T-cell (primary cell): ENCODE data around the gene CFAP119. TPM values are rescaled to one million over a fixed set of nuclear protein-coding genes. Genes with fewer than 3 reads are reported as not detected.

Experiments used
- ATAC-seq, 4 experiments: fragments of 200-7000 bp in 3 of 4; fragments of 150-1000 bp in 1 of 4; cut with Tn5 transposase; replicated peaks in 1 of 4; 1 replicate in 3 of 4; 2 replicates in 1 of 4; pipeline ENCODE4 v1.10.0; 2021; ENCODE audit warnings: moderate library complexity in 3 of 4, mild to moderate bottlenecking in 2 of 4, moderate number of reproducible peaks in 1 of 4
- CTCF ChIA-PET, 2 donors: fragments of 300-600 bp; sonication (Branson Sonifier 250); formaldehyde crosslinking; loops; one replicate each; lab custom pipeline; 2022; ENCODE audit warnings: antibody characterized with exemption in 2 of 2; lab: Charles Lee
- POLR2A ChIA-PET, 2 donors: fragments of 300-600 bp; sonication (Branson Sonifier 250); formaldehyde crosslinking; loops; one replicate each; lab custom pipeline; 2022; ENCODE audit warnings: antibody characterized with exemption in 2 of 2; lab: Charles Lee
- DNase-seq, 35 experiments: peaks; one replicate each; pipeline versions ENCODE4 v3.0.0 to v3.0.0-alpha.2; 2013 to 2023
- H3K27ac ChIP-seq: one replicate; pipeline ENCODE4 v1.5.1; 2013; ENCODE audit warnings: low read length
- H3K27me3 ChIP-seq, 2 experiments: replicated peaks in 1 of 2; 1 replicate in 1 of 2; 2 replicates in 1 of 2; pipeline versions ENCODE4 v1.6.1 to v1.7.0; 2013; ENCODE audit warnings: low read length in 1 of 2, mixed read lengths in 1 of 2; ENCODE audit not compliant: control insufficient read depth in 2 of 2, insufficient read depth in 2 of 2; ENCODE audit errors: extremely low read depth in 1 of 2
- H3K36me3 ChIP-seq, 2 donors: 1 replicate in 1 of 2; 2 replicates in 1 of 2; pipeline versions ENCODE4 v1.6.1 to v1.7.0; 2013; ENCODE audit warnings: low read length in 1 of 2; ENCODE audit not compliant: control insufficient read depth in 2 of 2, insufficient read depth in 1 of 2; ENCODE audit errors: extremely low read depth in 1 of 2
- H3K4me1 ChIP-seq, 2 experiments: 1 replicate in 1 of 2; 2 replicates in 1 of 2; pipeline versions ENCODE4 v1.6.1 to v1.7.0; 2013; ENCODE audit warnings: low read length in 2 of 2, mixed read lengths in 1 of 2; ENCODE audit not compliant: insufficient read depth in 2 of 2, control insufficient read depth in 1 of 2; ENCODE audit errors: extremely low read depth in 1 of 2
- H3K4me3 ChIP-seq, 2 donors: 1 replicate in 1 of 2; 2 replicates in 1 of 2; pipeline versions ENCODE4 v1.5.1 to v1.7.0; 2013; ENCODE audit warnings: mild to moderate bottlenecking in 2 of 2, low read length in 1 of 2, moderate library complexity in 1 of 2; ENCODE audit not compliant: control insufficient read depth in 1 of 2; ENCODE audit errors: extremely low read depth in 1 of 2
- H3K9me3 ChIP-seq: 2 replicates; pipeline ENCODE4 v1.7.0; 2013
- H3K27ac Mint-ChIP-seq, 2 donors: one replicate each; pipeline ENCODE4 v1.8.0; 2020 to 2021; ENCODE audit warnings: mild to moderate bottlenecking in 2 of 2, mixed read lengths in 2 of 2
- H3K27me3 Mint-ChIP-seq, 2 donors: one replicate each; pipeline ENCODE4 v1.8.0; 2021 to 2022; ENCODE audit warnings: mixed read lengths in 2 of 2
- H3K36me3 Mint-ChIP-seq: one replicate; pipeline ENCODE4 v1.8.0; 2021; ENCODE audit warnings: mixed read lengths
- H3K4me1 Mint-ChIP-seq, 3 donors: one replicate each; pipeline ENCODE4 v1.8.0; 2020 to 2022; ENCODE audit warnings: mixed read lengths in 3 of 3, mild to moderate bottlenecking in 1 of 3
- H3K4me3 Mint-ChIP-seq, 3 donors: one replicate each; pipeline ENCODE4 v1.8.0; 2020 to 2022; ENCODE audit warnings: mild to moderate bottlenecking in 3 of 3, mixed read lengths in 3 of 3, moderate library complexity in 3 of 3
- H3K9me3 Mint-ChIP-seq, 3 donors: one replicate each; pipeline ENCODE4 v1.8.0; 2020 to 2022; ENCODE audit warnings: mixed read lengths in 3 of 3
- WGBS: methylation state at CpG from one replicate; pipeline ENCODE4 v1.1.5; 2013; ENCODE audit warnings: missing lambda C conversion rate; ENCODE audit not compliant: insufficient coverage; 5-methylcytosine and 5-hydroxymethylcytosine counted together
- total RNA-seq, 35 experiments: library from RNA in 6 of 35; stranded (reverse) in 6 of 35; fragments of 120-200 nt in 1 of 35; gene quantifications; one replicate each; pipeline versions ENCODE4 v1.2.1 to v1.2.4 and lab custom pipeline; 2013 to 2026

Gene CFAP119
- total RNA-seq, 5 donors from 2014 or later (not counting 1 experiment from before 2014, with no cell fraction given) = 1.3 to 3.1 (median 2.7) TPM

GRCh38 chr16:30782486-30783279 is 20.8 kb upstream of the CFAP119 start:
- H3K27me3 ChIP-seq = peaks cover 0 to 26% of the 10 kb centered on the region in 2 experiments
- Mint-ChIP-seq H3K27ac (no peak overlapping the region), H3K4me1 (peaks cover 14 to 17% (median 15%) of the 10 kb centered on the region in 3 donors), H3K36me3 (peaks cover 8% of the 10 kb centered on the region), H3K4me3 (no peak overlapping the region), H3K27me3 (peaks cover 0 to 17% of the 10 kb centered on the region in 2 donors), H3K9me3 (no peaks in the 10 kb centered on the region)
- ChIA-PET POLR2A (no interaction called here), CTCF (interaction anchor here in 1 of 2 donors (0.6 kb wide), 1 partner anchor 30 kb away, joined by 5 read pairs; no protein-coding TSS in a partner anchor)
- WGBS = 97% methylated on average over 59 of the region's 63 CpGs
- ATAC-seq = no peak
- no peaks in the 10 kb centered on the region for H3K9me3 ChIP-seq
- peaks cover 2 to 17% of the 10 kb centered on the region in 2 experiments for H3K4me1 ChIP-seq
- DNase-seq = no peak
- no peak overlapping the region for H3K27ac ChIP-seq
- H3K36me3 ChIP-seq = peaks cover 0 to 6% of the 10 kb centered on the region in 2 donors
- no peak overlapping the region for H3K4me3 ChIP-seq

- Histone ChIP-seq H3K4me3 (no peak overlapping the region), H3K4me1 (peaks cover 0 to 11% of the 10 kb centered on the region in 2 experiments), H3K27me3 (peaks cover 0 to 22% of the 10 kb centered on the region in 2 experiments), H3K27ac (no peak overlapping the region), H3K36me3 (peaks cover 0 to 6% of the 10 kb centered on the region in 2 donors), H3K9me3 (no peaks in the 10 kb centered on the region)
- ChIA-PET POLR2A (no interaction called here), CTCF (no interaction called here)
- Mint-ChIP-seq H3K27me3 (peaks cover 0 to 8% of the 10 kb centered on the region in 2 donors), H3K4me3 (no peak overlapping the region), H3K36me3 (peaks cover 8% of the 10 kb centered on the region), H3K9me3 (no peaks in the 10 kb centered on the region), H3K27ac (no peak overlapping the region), H3K4me1 (peaks cover 13 to 17% (median 14%) of the 10 kb centered on the region in 3 donors)
- WGBS = 50% methylated on average over 1 of the region's 4 CpGs
- DNase-seq (no peak), ATAC-seq (no peak)
Measured at GRCh38 chr16:30780549-30780948, 18.7 kb upstream of the CFAP119 start.

GRCh38 chr16:30780021-30780420 is 18.2 kb upstream of the CFAP119 start:
- H3K9me3 Mint-ChIP-seq = no peaks in the 10 kb centered on the region
- no peak overlapping the region for H3K27ac Mint-ChIP-seq
- ChIA-PET POLR2A (no interaction called here), CTCF (no interaction called here)
- H3K4me1 ChIP-seq = peaks cover 0 to 15% of the 10 kb centered on the region in 2 experiments
- no peak overlapping the region for H3K4me3 ChIP-seq
- no peak overlapping the region for H3K27ac ChIP-seq
- H3K36me3 ChIP-seq = peaks cover 0 to 6% of the 10 kb centered on the region in 2 donors
- peaks cover 0 to 22% of the 10 kb centered on the region in 2 experiments for H3K27me3 ChIP-seq
- WGBS = 73% methylated on average over 3 of the region's 3 CpGs
- ATAC-seq (no peak), DNase-seq (no peak)
- H3K4me3 Mint-ChIP-seq = no peak overlapping the region
- peaks cover 10 to 17% (median 14%) of the 10 kb centered on the region in 3 donors for H3K4me1 Mint-ChIP-seq
- H3K27me3 Mint-ChIP-seq = peaks cover 0 to 5% of the 10 kb centered on the region in 2 donors
- H3K9me3 ChIP-seq = no peaks in the 10 kb centered on the region
- H3K36me3 Mint-ChIP-seq = peaks cover 8% of the 10 kb centered on the region

GRCh38 chr16:30779596-30779995 is 17.7 kb upstream of the CFAP119 start:
- DNase-seq (no peak), ATAC-seq (no peak)
- peaks cover 0 to 22% of the 10 kb centered on the region in 2 experiments for H3K27me3 ChIP-seq
- H3K36me3 Mint-ChIP-seq = peaks cover 8% of the 10 kb centered on the region
- no peak overlapping the region for H3K4me3 ChIP-seq
- H3K27ac ChIP-seq = no peak overlapping the region
- H3K4me1 Mint-ChIP-seq = peaks cover 12 to 18% (median 18%) of the 10 kb centered on the region in 3 donors
- ChIA-PET POLR2A (no interaction called here), CTCF (no interaction called here)
- 100% methylated on average over 2 of the region's 6 CpGs for WGBS
- peaks cover 0 to 6% of the 10 kb centered on the region in 2 donors for H3K36me3 ChIP-seq
- no peaks in the 10 kb centered on the region for H3K9me3 Mint-ChIP-seq
- peaks cover 0 to 2% of the 10 kb centered on the region in 2 donors for H3K27me3 Mint-ChIP-seq
- no peak overlapping the region for H3K27ac Mint-ChIP-seq
- no peak overlapping the region for H3K4me3 Mint-ChIP-seq
- H3K4me1 ChIP-seq = peaks cover 0 to 20% of the 10 kb centered on the region in 2 experiments
- no peaks in the 10 kb centered on the region for H3K9me3 ChIP-seq

- Histone ChIP-seq H3K9me3 (no peaks in the 10 kb centered on the region), H3K4me1 (peaks cover 0 to 20% of the 10 kb centered on the region in 2 experiments), H3K4me3 (no peak overlapping the region), H3K36me3 (peaks cover 0 to 6% of the 10 kb centered on the region in 2 donors), H3K27ac (no peak overlapping the region), H3K27me3 (peaks cover 0 to 19% of the 10 kb centered on the region in 2 experiments)
- Mint-ChIP-seq H3K36me3 (peaks cover 8% of the 10 kb centered on the region), H3K4me1 (peaks cover 15 to 22% (median 21%) of the 10 kb centered on the region in 3 donors), H3K27me3 (peaks cover 0 to 2% of the 10 kb centered on the region in 2 donors), H3K4me3 (peak overlapping the region in 1 of 3 donors; percentile 2), H3K9me3 (no peaks in the 10 kb centered on the region), H3K27ac (no peak overlapping the region)
- ChIA-PET POLR2A (no interaction called here), CTCF (no interaction called here)
- DNase-seq = no peak
- 99% methylated on average over 9 of the region's 14 CpGs for WGBS
- no peak for ATAC-seq
Measured at GRCh38 chr16:30778549-30779244, 16.8 kb upstream of the CFAP119 start.

- Histone ChIP-seq H3K36me3 (peaks cover 4 to 5% of the 10 kb centered on the region in 2 donors), H3K4me3 (no peak overlapping the region), H3K27me3 (peaks cover 0 to 17% of the 10 kb centered on the region in 2 experiments), H3K27ac (no peak overlapping the region), H3K4me1 (peaks cover 0 to 20% of the 10 kb centered on the region in 2 experiments), H3K9me3 (no peaks in the 10 kb centered on the region)
- Mint-ChIP-seq H3K9me3 (no peaks in the 10 kb centered on the region), H3K4me3 (peak overlapping the region; percentile 60 to 86 (median 83)), H3K4me1 (peaks cover 19 to 29% (median 25%) of the 10 kb centered on the region in 3 donors), H3K27ac (no peak overlapping the region), H3K27me3 (peaks cover 0 to 2% of the 10 kb centered on the region in 2 donors), H3K36me3 (peaks cover 7% of the 10 kb centered on the region)
- POLR2A ChIA-PET = interaction anchor here in 1 of 2 donors (0.6 kb wide), 1 partner anchor 287 kb away, joined by 4 read pairs; no protein-coding TSS in a partner anchor
- DNase-seq (no peak), ATAC-seq (no peak)
- CTCF ChIA-PET = no interaction called here
- 98% methylated on average over 4 of the region's 7 CpGs for WGBS
Measured at GRCh38 chr16:30777591-30778297, 15.9 kb upstream of the CFAP119 start.
